ENCODE results near the gene CCNL1. TPM values are rescaled to one million over a fixed set of nuclear protein-coding genes. Genes with fewer than 3 reads are reported as not detected.

The CCNL1 gene
- polyA plus RNA-seq, 1 donor (not counting 4 experiments of a cell fraction or from before 2014, with no cell fraction given), result 136 TPM

DNA sequence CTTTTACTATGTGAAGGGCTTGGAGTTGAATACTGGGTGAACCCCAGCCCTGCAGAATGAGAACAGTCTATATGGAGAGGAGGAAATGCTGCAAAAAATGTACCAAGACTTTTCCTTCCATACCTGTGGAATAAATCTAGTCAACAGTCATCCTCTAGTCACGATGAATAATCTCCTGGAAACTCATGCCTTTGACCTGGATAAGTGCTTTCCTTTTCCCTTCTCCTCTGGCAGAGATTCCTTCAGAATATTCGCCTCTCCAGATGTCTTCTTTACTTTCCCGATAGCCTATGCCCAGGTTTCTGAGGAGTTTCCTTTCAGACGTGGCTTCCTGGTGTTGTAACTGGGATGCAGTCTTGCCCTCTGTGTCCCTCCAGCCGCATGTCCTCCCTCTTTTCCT, 28.1 kb downstream of the CCNL1 start:
- H3K4me1 ChIP-seq (ENCODE audit: control insufficient read depth, extremely low read depth, insufficient read depth, low read length), result peaks cover 83% of the 10 kb centered on the region
- no peak overlapping the region for H2AFZ ChIP-seq (ENCODE audit: control insufficient read depth, low read length)
- TF ChIP-seq, protein P1, sequence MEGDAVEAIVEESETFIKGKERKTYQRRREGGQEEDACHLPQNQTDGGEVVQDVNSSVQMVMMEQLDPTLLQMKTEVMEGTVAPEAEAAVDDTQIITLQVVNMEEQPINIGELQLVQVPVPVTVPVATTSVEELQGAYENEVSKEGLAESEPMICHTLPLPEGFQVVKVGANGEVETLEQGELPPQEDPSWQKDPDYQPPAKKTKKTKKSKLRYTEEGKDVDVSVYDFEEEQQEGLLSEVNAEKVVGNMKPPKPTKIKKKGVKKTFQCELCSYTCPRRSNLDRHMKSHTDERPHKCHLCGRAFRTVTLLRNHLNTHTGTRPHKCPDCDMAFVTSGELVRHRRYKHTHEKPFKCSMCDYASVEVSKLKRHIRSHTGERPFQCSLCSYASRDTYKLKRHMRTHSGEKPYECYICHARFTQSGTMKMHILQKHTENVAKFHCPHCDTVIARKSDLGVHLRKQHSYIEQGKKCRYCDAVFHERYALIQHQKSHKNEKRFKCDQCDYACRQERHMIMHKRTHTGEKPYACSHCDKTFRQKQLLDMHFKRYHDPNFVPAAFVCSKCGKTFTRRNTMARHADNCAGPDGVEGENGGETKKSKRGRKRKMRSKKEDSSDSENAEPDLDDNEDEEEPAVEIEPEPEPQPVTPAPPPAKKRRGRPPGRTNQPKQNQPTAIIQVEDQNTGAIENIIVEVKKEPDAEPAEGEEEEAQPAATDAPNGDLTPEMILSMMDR (optimal IDR thresholded peaks at IDR 0.05 in 1 of 3, IDR thresholded peaks at IDR 0.05 in 1 of 3, conservative IDR thresholded peaks at IDR 0.05 in 1 of 3; ENCODE audit: extremely low read depth in 1 of 3, insufficient read depth in 2 of 3, low read length in 3 of 3), result no peak
- no peak for TF ChIP-seq EZH2 (IDR thresholded peaks at IDR 0.05; ENCODE audit: low read length)
- no peaks in the 10 kb centered on the region for H3K9me3 ChIP-seq (ENCODE audit: control insufficient read depth, low read depth, low read length)
- DNase-seq (ENCODE audit: low read depth, low spot score) (no peak), FAIRE-seq (peak; percentile 52)
- H3K27ac ChIP-seq (ENCODE audit: control insufficient read depth, insufficient read depth, low read length), result peak overlapping the region; percentile 100
- dilution Hi-C loops (cut with MboI; ENCODE audit: extremely low pct_ligation_motif_present, low sequenced_read_pairs), result no loop called here
- H4K20me1 ChIP-seq (ENCODE audit: control insufficient read depth, extremely low read depth, insufficient read depth, low read length), result no peaks in the 10 kb centered on the region
- no peaks in the 10 kb centered on the region for H3K36me3 ChIP-seq (ENCODE audit: control insufficient read depth in 2 of 2, extremely low read depth in 1 of 2, insufficient read depth in 2 of 2, low read length in 2 of 2)
- H3K9ac ChIP-seq (ENCODE audit: control insufficient read depth, extremely low read depth, insufficient read depth, low read length), result peak overlapping the region; percentile 88
- no peaks in the 10 kb centered on the region for H3K27me3 ChIP-seq (ENCODE audit: control insufficient read depth, extremely low read depth, insufficient read depth, low read length)
- peak overlapping the region; percentile 58 for H3K4me2 ChIP-seq (ENCODE audit: control insufficient read depth, extremely low read depth, insufficient read depth, low read depth, low read length)
- no peaks in the 10 kb centered on the region for H3K79me2 ChIP-seq (ENCODE audit: control insufficient read depth, insufficient read depth, low read length)
- no peak overlapping the region for H3K4me3 ChIP-seq (ENCODE audit: control insufficient read depth in 2 of 3, extremely low read depth in 1 of 3, insufficient read depth in 2 of 3, low read depth in 1 of 3, low read length in 3 of 3)
- no peaks in the 10 kb centered on the region for H3K9me1 ChIP-seq (ENCODE audit: control insufficient read depth, extremely low read depth, insufficient read depth, low read length)

DNA sequence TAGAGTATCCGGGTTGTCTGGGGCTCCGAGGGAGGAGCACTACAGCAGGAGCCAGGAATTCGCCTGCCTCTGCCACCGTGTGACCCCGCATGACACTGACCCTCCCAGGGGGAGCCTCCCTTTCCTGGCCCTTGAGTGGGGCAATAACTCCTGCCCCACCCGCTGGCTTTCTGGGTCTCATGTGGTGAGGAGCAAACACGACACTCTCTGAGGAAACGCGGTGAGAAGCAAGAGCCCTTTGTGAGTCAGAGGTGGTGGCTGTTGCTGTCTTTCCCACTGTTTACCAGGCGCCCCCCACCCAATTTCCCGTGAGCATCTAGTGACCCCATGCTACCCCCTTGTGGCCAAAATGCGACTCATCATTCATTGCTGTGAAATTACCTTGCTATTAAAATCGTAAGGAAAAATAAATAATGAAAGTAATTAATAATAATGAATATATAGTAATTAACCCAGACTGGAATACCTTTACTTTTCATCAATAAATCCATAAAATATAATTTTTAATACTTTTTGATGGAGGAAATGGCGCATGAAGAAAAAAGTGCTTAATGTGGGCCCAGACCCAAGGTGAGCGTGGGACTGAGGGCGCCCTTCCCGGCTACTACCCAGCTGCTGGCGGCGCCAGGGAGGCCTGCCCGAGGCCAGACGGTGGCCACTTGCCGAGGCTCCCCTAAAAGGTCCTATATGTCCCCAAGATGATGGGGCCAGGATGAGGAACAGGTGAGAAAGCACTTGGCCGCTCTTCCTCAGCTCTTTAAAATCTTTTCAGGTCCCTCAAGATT, 29.3 kb downstream of the CCNL1 start:
- no peaks in the 10 kb centered on the region for H3K79me2 ChIP-seq (ENCODE audit: control insufficient read depth, insufficient read depth, low read length)
- FAIRE-seq (no peak), DNase-seq (ENCODE audit: low read depth, low spot score) (peak; percentile 67)
- peak overlapping the region; percentile 88 for H3K9ac ChIP-seq (ENCODE audit: control insufficient read depth, extremely low read depth, insufficient read depth, low read length)
- H3K4me1 ChIP-seq (ENCODE audit: control insufficient read depth, extremely low read depth, insufficient read depth, low read length), result peaks cover 82% of the 10 kb centered on the region
- no peaks in the 10 kb centered on the region for H3K27me3 ChIP-seq (ENCODE audit: control insufficient read depth, extremely low read depth, insufficient read depth, low read length)
- H3K36me3 ChIP-seq (ENCODE audit: control insufficient read depth in 2 of 2, extremely low read depth in 1 of 2, insufficient read depth in 2 of 2, low read length in 2 of 2), result no peaks in the 10 kb centered on the region
- dilution Hi-C loops (cut with MboI; ENCODE audit: extremely low pct_ligation_motif_present, low sequenced_read_pairs), result no loop called here
- no peaks in the 10 kb centered on the region for H3K9me3 ChIP-seq (ENCODE audit: control insufficient read depth, low read depth, low read length)
- H3K4me2 ChIP-seq (ENCODE audit: control insufficient read depth, extremely low read depth, insufficient read depth, low read depth, low read length), result peak overlapping the region; percentile 39
- no peaks in the 10 kb centered on the region for H3K9me1 ChIP-seq (ENCODE audit: control insufficient read depth, extremely low read depth, insufficient read depth, low read length)
- no peak overlapping the region for H2AFZ ChIP-seq (ENCODE audit: control insufficient read depth, low read length)
- no peak overlapping the region for H3K4me3 ChIP-seq (ENCODE audit: control insufficient read depth in 2 of 3, extremely low read depth in 1 of 3, insufficient read depth in 2 of 3, low read depth in 1 of 3, low read length in 3 of 3)
- TF ChIP-seq EZH2 (IDR thresholded peaks at IDR 0.05; ENCODE audit: low read length), result no peak
- TF ChIP-seq, protein P1 (optimal IDR thresholded peaks at IDR 0.05 in 1 of 3, IDR thresholded peaks at IDR 0.05 in 1 of 3, conservative IDR thresholded peaks at IDR 0.05 in 1 of 3; ENCODE audit: extremely low read depth in 1 of 3, insufficient read depth in 2 of 3, low read length in 3 of 3), result peak; percentile 59 to 64 (median 60)
- peak overlapping the region; percentile 100 for H3K27ac ChIP-seq (ENCODE audit: control insufficient read depth, insufficient read depth, low read length)
- no peaks in the 10 kb centered on the region for H4K20me1 ChIP-seq (ENCODE audit: control insufficient read depth, extremely low read depth, insufficient read depth, low read length)
